Peyer's patch (tissue), 4 donors: ENCODE results near the gene PIP4K2B. TPM values are rescaled to one million over a fixed set of nuclear protein-coding genes. Genes with fewer than 3 reads are reported as not detected.

ENCODE experiments used
- DNase-seq, 3 donors: peaks; one replicate each; pipeline ENCODE4 v3.0.0-alpha.2; 2017 to 2019
- H3K27ac ChIP-seq, 4 donors: fragments of 200-600 bp; sonication (generic); one replicate each; pipeline ENCODE4 v1.5.1; 2016 to 2019
- H3K27me3 ChIP-seq, 2 donors: fragments of 200-600 bp; sonication (generic); one replicate each; pipeline ENCODE4 v1.5.1; 2019
- H3K36me3 ChIP-seq, 3 donors: fragments of 200-600 bp; sonication (generic); one replicate each; pipeline ENCODE4 v1.5.1; 2016 to 2019
- H3K4me1 ChIP-seq, 4 donors: fragments of 200-600 bp; sonication (generic); one replicate each; pipeline ENCODE4 v1.5.1; 2016 to 2019
- H3K4me3 ChIP-seq, 4 donors: fragments of 200-600 bp; sonication (generic); 1 replicate in 3 of 4; 2 replicates in 1 of 4; pipeline ENCODE4 v1.5.1; 2016 to 2019; ENCODE audit warnings: mild to moderate bottlenecking in 1 of 4
- H3K9me3 ChIP-seq, 4 donors: fragments of 200-600 bp; sonication (generic); one replicate each; pipeline ENCODE4 v1.5.1; 2016 to 2019; ENCODE audit warnings: mild to moderate bottlenecking in 1 of 4
- CTCF ChIP-seq, 6 experiments: fragments of 450-650 bp in 4 of 6; fragments of 200-600 bp in 2 of 6; sonication (generic) in 1 of 6; IDR thresholded peaks; one replicate each; pipeline ENCODE4 v1.5.1; 2017 to 2019; ENCODE audit warnings: antibody characterized with exemption in 6 of 6, mild to moderate bottlenecking in 3 of 6, moderate library complexity in 1 of 6
- POLR2A ChIP-seq, 2 donors: fragments of 450-650 bp; IDR thresholded peaks; one replicate each; pipeline ENCODE4 v1.5.1; 2017; ENCODE audit warnings: antibody characterized with exemption in 2 of 2, mild to moderate bottlenecking in 2 of 2, moderate library complexity in 2 of 2
- total RNA-seq, 4 donors: library from RNA; depleted of rRNA; stranded (reverse); fragments of >200 nt; gene quantifications; one replicate each; pipeline ENCODE4 v1.1.0, GENCODE V29; 2016

PIP4K2B gene
- total RNA-seq, 4 donors from 2014 or later = 16.7 to 61.9 (median 22.8) TPM

- no peaks in the 10 kb centered on the region for H3K27me3 ChIP-seq
- no peaks in the 10 kb centered on the region for H3K9me3 ChIP-seq
- H3K4me3 ChIP-seq = peak within 1 kb of the TSS; percentile 72 to 99 (median 86)
- TF ChIP-seq POLR2A (IDR thresholded peaks at IDR 0.05) (peak; percentile 49 to 54), CTCF (IDR thresholded peaks at IDR 0.05) (no peak)
- H3K4me1 ChIP-seq = peaks cover 0 to 37% (median 25%) of the 10 kb centered on the region in 4 donors
- DNase-seq = peak; percentile 96 to 100 (median 99)
- peak within 1 kb of the TSS; percentile 82 to 92 (median 88) for H3K27ac ChIP-seq
- H3K36me3 ChIP-seq = peaks cover 0 to 24% (median 0%) of the 10 kb centered on the region in 3 donors
Measured at GRCh38 chr17:38752308-38753070, 46.9 kb downstream of the PIP4K2B start, which contains the start of gene PSMB3. TSS of gene PSMB3 (plus strand) at chr17:38752741. CDS start at chr17:38752827, 86 bp downstream.

GRCh38 chr17:38751808-38752307 lies 47.5 kb downstream of the PIP4K2B start:
- H3K4me1 ChIP-seq = peaks cover 1 to 42% (median 31%) of the 10 kb centered on the region in 4 donors
- H3K9me3 ChIP-seq = no peaks in the 10 kb centered on the region
- TF ChIP-seq CTCF (IDR thresholded peaks at IDR 0.05) (no peak), POLR2A (IDR thresholded peaks at IDR 0.05) (no peak)
- H3K36me3 ChIP-seq = peaks cover 0 to 19% (median 0%) of the 10 kb centered on the region in 3 donors
- H3K27me3 ChIP-seq = no peaks in the 10 kb centered on the region
- peak overlapping the region; percentile 78 to 92 (median 86) for H3K27ac ChIP-seq
- H3K4me3 ChIP-seq = peak overlapping the region; percentile 72 to 99 (median 86)
- peak; percentile 82 to 93 (median 90) for DNase-seq

DNA sequence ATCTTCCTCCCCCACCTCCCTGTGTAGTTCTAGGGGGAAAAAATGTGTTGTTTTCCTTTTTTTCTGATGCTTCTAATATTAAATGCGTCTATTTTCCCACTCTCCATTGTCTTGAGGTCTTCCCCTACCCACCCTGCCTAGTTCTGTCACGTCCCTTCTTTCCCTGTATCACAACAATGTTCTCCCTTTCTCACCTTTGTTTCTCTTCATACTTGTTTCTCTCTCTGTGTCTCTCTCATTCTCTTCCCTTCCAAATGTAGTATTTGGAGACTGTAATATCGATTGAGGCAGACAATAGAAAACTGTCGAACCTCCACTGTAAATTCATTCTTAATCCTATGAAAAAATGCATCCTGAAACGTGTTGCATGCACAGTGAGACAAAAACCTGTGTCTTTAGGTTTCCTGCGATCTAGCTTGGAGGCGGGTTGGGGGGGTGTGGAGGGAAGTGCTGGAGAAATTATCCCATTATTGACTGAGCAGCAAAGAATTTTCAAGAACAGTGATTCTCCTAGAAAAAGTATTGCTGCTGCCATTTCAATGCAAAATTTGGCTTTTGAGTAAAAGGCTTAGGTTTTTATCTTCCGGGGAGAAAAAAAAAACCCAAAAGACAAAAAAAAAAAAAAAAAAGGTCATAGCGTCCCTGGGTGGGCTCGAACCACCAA lies 48.1 kb downstream of the PIP4K2B start:
- H3K4me3 ChIP-seq = peak overlapping the region; percentile 83 to 99 (median 86)
- peaks cover 3 to 48% (median 36%) of the 10 kb centered on the region in 4 donors for H3K4me1 ChIP-seq
- DNase-seq = no peak
- no peak for TF ChIP-seq POLR2A (IDR thresholded peaks at IDR 0.05)
- TF ChIP-seq CTCF (IDR thresholded peaks at IDR 0.05) = no peak
- peaks cover 0 to 15% (median 0%) of the 10 kb centered on the region in 3 donors for H3K36me3 ChIP-seq
- H3K27me3 ChIP-seq = no peaks in the 10 kb centered on the region
- H3K27ac ChIP-seq = peak overlapping the region; percentile 78 to 91 (median 85)
- H3K9me3 ChIP-seq = no peaks in the 10 kb centered on the region

- H3K4me1 ChIP-seq = peaks cover 3 to 55% (median 36%) of the 10 kb centered on the region in 4 donors
- H3K27ac ChIP-seq = peak overlapping the region; percentile 69 to 91 (median 79)
- no peak for DNase-seq
- TF ChIP-seq CTCF (IDR thresholded peaks at IDR 0.05) (no peak), POLR2A (IDR thresholded peaks at IDR 0.05) (no peak)
- peaks cover 0 to 8% (median 0%) of the 10 kb centered on the region in 3 donors for H3K36me3 ChIP-seq
- no peaks in the 10 kb centered on the region for H3K27me3 ChIP-seq
- peak overlapping the region; percentile 47 to 99 (median 66) for H3K4me3 ChIP-seq
- H3K9me3 ChIP-seq = no peaks in the 10 kb centered on the region
Measured at GRCh38 chr17:38750312-38751121, 48.8 kb downstream of the PIP4K2B start.

GRCh38 chr17:38750044-38750311 lies 49.4 kb downstream of the PIP4K2B start:
- TF ChIP-seq CTCF (IDR thresholded peaks at IDR 0.05) = no peak
- TF ChIP-seq POLR2A (IDR thresholded peaks at IDR 0.05) = no peak
- Histone ChIP-seq H3K27me3 (no peaks in the 10 kb centered on the region), H3K36me3 (peaks cover 0 to 8% (median 0%) of the 10 kb centered on the region in 3 donors), H3K9me3 (no peaks in the 10 kb centered on the region), H3K4me3 (peak overlapping the region; percentile 47 to 99 (median 66)), H3K4me1 (peaks cover 3 to 56% (median 36%) of the 10 kb centered on the region in 4 donors), H3K27ac (peak overlapping the region; percentile 69 to 91 (median 79))
- no peak for DNase-seq
